PC-3 (cell line): ENCODE results near the gene STARD9. TPM values are rescaled to one million over a fixed set of nuclear protein-coding genes. Genes with fewer than 3 reads are reported as not detected.

Experiments
- ATAC-seq: fragments of 200-7000 bp; cut with Tn5 transposase; 2 replicates; pipeline ENCODE4 v1.9.1; 2020; ENCODE audit warnings: mild to moderate bottlenecking, moderate library complexity
- BruUV-seq: library from RNA; stranded (reverse); fragments of 400-500 nt; replicated peaks from 2 replicates; lab custom pipeline; 2021; lab: Mats Ljungman, UMichigan
- CTCF ChIA-PET: fragments of 300-600 bp; sonication (Branson Sonifier 250); formaldehyde crosslinking; loops from one replicate; lab custom pipeline; 2022; ENCODE audit warnings: antibody characterized with exemption; lab: Charles Lee
- POLR2A ChIA-PET: fragments of 300-600 bp; sonication (Branson Sonifier 250); formaldehyde crosslinking; loops from one replicate; lab custom pipeline; 2022; ENCODE audit warnings: antibody characterized with exemption; ENCODE audit not compliant: unreplicated experiment; lab: Charles Lee
- DNase-seq: peaks from one replicate; pipeline ENCODE4 v3.0.0-alpha.2; 2015
- H2AFZ ChIP-seq: fragments of 300-600 bp; sonication (generic); 2 replicates; pipeline ENCODE4 v1.6.0; 2016; ENCODE audit warnings: antibody characterized with exemption, low read length
- H3F3A ChIP-seq: fragments of 300-600 bp; sonication (generic); one replicate; pipeline ENCODE4 v1.6.0; 2017; ENCODE audit warnings: antibody characterized with exemption, low read length, control low read depth, mild to moderate bottlenecking; ENCODE audit not compliant: unreplicated experiment
- H3K27ac ChIP-seq: fragments of 300-600 bp; sonication (generic); 2 replicates; pipeline ENCODE4 v1.5.1; 2016; ENCODE audit warnings: mild to moderate bottlenecking, low read length
- H3K27me3 ChIP-seq: fragments of 300-600 bp; sonication (generic); 2 replicates; pipeline ENCODE4 v1.6.1; 2016; ENCODE audit warnings: low read length, mixed read lengths
- H3K36me3 ChIP-seq: fragments of 300-600 bp; sonication (generic); 2 replicates; pipeline ENCODE4 v1.6.1; 2016; ENCODE audit warnings: low read depth, mixed run types, low read length, mixed read lengths
- H3K4me1 ChIP-seq: fragments of 300-600 bp; sonication (generic); 2 replicates; pipeline ENCODE4 v1.5.1; 2016; ENCODE audit warnings: low read length; ENCODE audit not compliant: insufficient read depth
- H3K4me2 ChIP-seq: fragments of 300-600 bp; sonication (generic); 2 replicates; pipeline ENCODE4 v1.6.0; 2016; ENCODE audit warnings: low read length
- H3K4me3 ChIP-seq: fragments of 300-600 bp; sonication (generic); 2 replicates; pipeline ENCODE4 v1.5.1; 2016; ENCODE audit warnings: mild to moderate bottlenecking, low read length, mixed read lengths
- H3K79me2 ChIP-seq: fragments of 300-600 bp; sonication (generic); 2 replicates; pipeline ENCODE4 v1.6.1; 2017; ENCODE audit warnings: low read length, mixed read lengths
- H3K9ac ChIP-seq: fragments of 300-600 bp; sonication (generic); 2 replicates; pipeline ENCODE4 v1.6.0; 2016; ENCODE audit warnings: mild to moderate bottlenecking, low read length
- H3K9me2 ChIP-seq: fragments of 300-600 bp; sonication (generic); replicated peaks from 2 replicates; pipeline ENCODE4 v1.6.1; 2016; ENCODE audit warnings: mixed run types, low read length, mixed read lengths
- H3K9me3 ChIP-seq: fragments of 300-600 bp; sonication (generic); 2 replicates; pipeline ENCODE4 v1.6.1; 2016; ENCODE audit warnings: low read length, mixed read lengths
- H4K20me1 ChIP-seq: fragments of 300-600 bp; sonication (generic); 2 replicates; pipeline ENCODE4 v1.6.1; 2016; ENCODE audit warnings: low read length, mixed read lengths
- EZH2 ChIP-seq: fragments of 300-600 bp; sonication (generic); IDR thresholded peaks from one replicate; pipeline ENCODE4 v1.6.1; 2017; ENCODE audit warnings: antibody characterized with exemption, mild to moderate bottlenecking, low read length; ENCODE audit not compliant: unreplicated experiment
- EZH2phosphoT487 ChIP-seq: fragments of 300-600 bp; sonication (generic); IDR thresholded peaks from 2 replicates; pipeline ENCODE4 v1.6.1; 2018; ENCODE audit warnings: mild to moderate bottlenecking, antibody characterized with exemption, low read length, borderline replicate concordance
- intact Hi-C: fragments of 100-400 bp; cut with micrococcal nuclease; formaldehyde crosslinking; loops from 2 replicates; pipeline ENCODE4 v1.9.0; 2023
- total RNA-seq: library from RNA; depleted of rRNA; stranded (reverse); fragments of >200 nt; gene quantifications from 2 replicates; pipeline ENCODE4 v1.2.3, GENCODE V29; 2014
- TF ChIP-seq, protein P1 (sequence below): fragments of 300-600 bp; sonication (generic); conservative IDR thresholded peaks from 2 replicates; pipeline ENCODE4 v1.5.1; 2017; ENCODE audit warnings: antibody characterized with exemption, low read depth, mild to moderate bottlenecking, low read length

The STARD9 gene
- total RNA-seq, 1 experiment from 2014 or later = 5.0 TPM

DNA sequence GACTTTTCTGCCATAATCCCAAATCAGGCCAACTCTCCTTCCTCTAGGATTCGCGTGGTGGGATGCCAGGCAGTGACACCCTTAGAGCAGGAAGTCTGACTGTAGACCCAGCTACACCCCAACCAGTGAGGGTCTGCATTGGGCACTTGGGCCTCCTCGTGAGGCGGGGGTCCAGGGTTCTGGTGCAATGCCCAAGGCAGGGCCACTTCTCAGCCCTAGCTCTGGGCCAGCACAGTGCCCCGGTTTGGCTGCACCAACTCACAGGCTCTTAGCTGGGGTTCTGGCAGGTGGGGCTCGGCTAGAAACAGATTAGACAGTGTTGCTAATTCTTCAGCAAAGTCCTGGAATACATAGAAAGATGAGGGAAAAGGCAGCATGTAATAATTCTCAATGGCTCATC is 148.9 kb downstream of the STARD9 start:
- Histone ChIP-seq H3K36me3 (peaks cover 57% of the 10 kb centered on the region), H3K79me2 (no peaks in the 10 kb centered on the region), H4K20me1 (no peaks in the 10 kb centered on the region), H3K27ac (no peak overlapping the region), H3K4me3 (no peak overlapping the region), H3K9ac (no peak overlapping the region), H3F3A (no peaks in the 10 kb centered on the region), H3K4me2 (no peak overlapping the region), H3K27me3 (no peaks in the 10 kb centered on the region), H3K4me1 (peaks cover 4% of the 10 kb centered on the region; the same call in 1 of the 2 replicates), H2AFZ (no peak overlapping the region), H3K9me3 (no peaks in the 10 kb centered on the region), H3K9me2 (no peaks in the 10 kb centered on the region)
- ChIA-PET POLR2A (no interaction called here), CTCF (no interaction called here)
- DNase-seq = no peak
- no peak for TF ChIP-seq EZH2
- TF ChIP-seq EZH2phosphoT487 = no peak
- TF ChIP-seq, protein P1, sequence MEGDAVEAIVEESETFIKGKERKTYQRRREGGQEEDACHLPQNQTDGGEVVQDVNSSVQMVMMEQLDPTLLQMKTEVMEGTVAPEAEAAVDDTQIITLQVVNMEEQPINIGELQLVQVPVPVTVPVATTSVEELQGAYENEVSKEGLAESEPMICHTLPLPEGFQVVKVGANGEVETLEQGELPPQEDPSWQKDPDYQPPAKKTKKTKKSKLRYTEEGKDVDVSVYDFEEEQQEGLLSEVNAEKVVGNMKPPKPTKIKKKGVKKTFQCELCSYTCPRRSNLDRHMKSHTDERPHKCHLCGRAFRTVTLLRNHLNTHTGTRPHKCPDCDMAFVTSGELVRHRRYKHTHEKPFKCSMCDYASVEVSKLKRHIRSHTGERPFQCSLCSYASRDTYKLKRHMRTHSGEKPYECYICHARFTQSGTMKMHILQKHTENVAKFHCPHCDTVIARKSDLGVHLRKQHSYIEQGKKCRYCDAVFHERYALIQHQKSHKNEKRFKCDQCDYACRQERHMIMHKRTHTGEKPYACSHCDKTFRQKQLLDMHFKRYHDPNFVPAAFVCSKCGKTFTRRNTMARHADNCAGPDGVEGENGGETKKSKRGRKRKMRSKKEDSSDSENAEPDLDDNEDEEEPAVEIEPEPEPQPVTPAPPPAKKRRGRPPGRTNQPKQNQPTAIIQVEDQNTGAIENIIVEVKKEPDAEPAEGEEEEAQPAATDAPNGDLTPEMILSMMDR = no peak
- intact Hi-C loops = no loop called here
- no TSS peak for BruUV-seq
- no peak for ATAC-seq

DNA sequence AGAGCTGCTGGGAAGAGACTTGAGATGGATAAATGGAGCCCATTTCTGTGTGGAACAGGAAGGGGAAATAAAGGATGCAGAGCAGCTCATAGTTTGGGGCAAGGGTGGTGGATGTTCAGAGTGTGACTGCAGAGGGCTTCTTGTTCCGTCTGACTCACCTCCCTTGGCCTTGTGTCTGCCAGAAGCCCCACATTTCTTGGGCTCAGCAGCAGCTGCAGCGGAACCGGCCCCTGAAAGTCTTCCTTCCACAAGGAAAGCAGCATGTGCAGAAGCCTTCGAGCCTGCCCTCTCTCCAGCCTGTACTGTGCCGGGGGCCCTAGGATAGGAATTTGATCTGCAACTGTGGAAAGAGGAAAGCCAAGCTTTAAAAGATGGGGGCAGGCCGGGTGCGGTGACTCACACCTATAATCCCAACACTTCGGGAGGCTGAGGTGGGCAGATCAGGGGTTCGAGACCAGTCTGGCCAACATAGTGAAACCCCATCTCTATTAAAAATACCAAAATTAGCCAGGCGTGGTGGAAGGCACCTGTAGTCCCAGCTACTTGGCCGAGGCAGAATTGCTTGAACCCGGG is 150.0 kb downstream of the STARD9 start:
- POLR2A ChIA-PET = no interaction called here

More for the DNA sequence above, 150.0 kb downstream of the STARD9 start:
- H3K4me1 ChIP-seq = peaks cover 4% of the 10 kb centered on the region; the same call in 1 of the 2 replicates
- no peak overlapping the region for H3K27ac ChIP-seq
- no TSS peak for BruUV-seq
- H3K4me3 ChIP-seq = no peak overlapping the region
- H3K27me3 ChIP-seq = no peaks in the 10 kb centered on the region
- no peaks in the 10 kb centered on the region for H3K9me3 ChIP-seq
- no peak for DNase-seq
- intact Hi-C loops = no loop called here
- H3K4me2 ChIP-seq = no peak overlapping the region
- CTCF ChIA-PET = interaction anchor here (0.6 to 0.7 kb wide), 2 partner anchors 56 to 201 kb away, joined by 3 to 9 read pairs; no protein-coding TSS in a partner anchor
- TF ChIP-seq, protein P1 = no peak
- TF ChIP-seq EZH2 = no peak
- TF ChIP-seq EZH2phosphoT487 = no peak
- H3K9ac ChIP-seq = no peak overlapping the region
- no peaks in the 10 kb centered on the region for H3K9me2 ChIP-seq
- no peaks in the 10 kb centered on the region for H3F3A ChIP-seq
- H3K79me2 ChIP-seq = no peaks in the 10 kb centered on the region
- H2AFZ ChIP-seq = no peak overlapping the region
- no peak for ATAC-seq
- peaks cover 51% of the 10 kb centered on the region for H3K36me3 ChIP-seq
- H4K20me1 ChIP-seq = no peaks in the 10 kb centered on the region
